GM21723 (cell line): Measurements from ENCODE around the gene SYTL2.
"Not testable (repeated sequence)": the region's sequence is repeated elsewhere in the genome, so short reads cannot be mapped to it uniquely, and the experiment has no call there.

Experiments used
- ATAC-seq: cut with Tn5 transposase; IDR thresholded peaks from one replicate; pipeline ENCODE4 v1.9.1; 2021; ENCODE audit warnings: mild to moderate bottlenecking, moderate library complexity; ENCODE audit not compliant: unreplicated experiment

Gene SYTL2

GRCh38 chr11:85661972-85662664 is 148.8 kb downstream of the SYTL2 start:
- no peak for ATAC-seq

- ATAC-seq, result no peak
These were observed 152.8 kb downstream of the SYTL2 start for GRCh38 chr11:85658180-85658579.

- ATAC-seq, result no peak
These were observed 154.2 kb downstream of the SYTL2 start for GRCh38 chr11:85656777-85657176.

GRCh38 chr11:85654343-85654742 is 156.6 kb downstream of the SYTL2 start:
- not testable (repeated sequence) for ATAC-seq

GRCh38 chr11:85652786-85653447 is 158.0 kb downstream of the SYTL2 start:
- ATAC-seq, result no peak

GRCh38 chr11:85651118-85651517 is 159.8 kb downstream of the SYTL2 start:
- ATAC-seq, result no peak

GRCh38 chr11:85647604-85648299 is 163.2 kb downstream of the SYTL2 start, which contains the start of gene TMEM126A:
TSS of gene TMEM126A (plus strand) at chr11:85647967. CDS start at chr11:85650256, 2,289 bp downstream.
- ATAC-seq, result peak; percentile 100

GRCh38 chr11:85647078-85647477 is 163.9 kb downstream of the SYTL2 start:
- peak; percentile 9 for ATAC-seq
